GM19238 (cell line): ENCODE measurements around the gene TMEM258.

ENCODE experiments used
- DNase-seq: peaks from one replicate; pipeline ENCODE4 v3.0.0; 2011; ENCODE audit warnings: low spot score; ENCODE audit not compliant: insufficient read length

The TMEM258 gene

GRCh38 chr11:61826930-61827570 lies 34.7 kb upstream of the TMEM258 start:
- no peak for DNase-seq

GRCh38 chr11:61820174-61820573 lies 27.8 kb upstream of the TMEM258 start:
- DNase-seq = no peak

- DNase-seq = no peak
Measured at GRCh38 chr11:61817471-61818202, 25.2 kb upstream of the TMEM258 start.

- DNase-seq = peak; percentile 83
Measured at GRCh38 chr11:61816736-61817455, 24.5 kb upstream of the TMEM258 start, which contains the start of gene FADS1. FADS1 (minus strand) TSS chr11:61817003; CDS start chr11:61816929, 74 bp downstream.

- peak; percentile 61 for DNase-seq
Measured at GRCh38 chr11:61815790-61816735, 23.7 kb upstream of the TMEM258 start.

GRCh38 chr11:61814958-61815789 lies 22.8 kb upstream of the TMEM258 start:
- peak; percentile 71 for DNase-seq

GRCh38 chr11:61814247-61814957 lies 22.0 kb upstream of the TMEM258 start:
- no peak for DNase-seq

GRCh38 chr11:61812736-61813411 lies 20.5 kb upstream of the TMEM258 start:
- DNase-seq = no peak

GRCh38 chr11:61811831-61812230 lies 19.4 kb upstream of the TMEM258 start:
- DNase-seq = no peak

GRCh38 chr11:61810671-61811175 lies 18.3 kb upstream of the TMEM258 start:
- DNase-seq = no peak

- no peak for DNase-seq
Measured at GRCh38 chr11:61806785-61807184, 14.4 kb upstream of the TMEM258 start.

GRCh38 chr11:61805146-61805545 lies 12.7 kb upstream of the TMEM258 start:
- DNase-seq = no peak

GRCh38 chr11:61803889-61804647 lies 11.7 kb upstream of the TMEM258 start:
- DNase-seq = no peak

GRCh38 chr11:61802605-61803004 lies 10.2 kb upstream of the TMEM258 start:
- no peak for DNase-seq

- DNase-seq = no peak
Measured at GRCh38 chr11:61800331-61801281, 8.2 kb upstream of the TMEM258 start.

- DNase-seq = no peak
Measured at GRCh38 chr11:61799665-61800284, 7.4 kb upstream of the TMEM258 start.
